Neuronal stem cell (in vitro differentiated cells): Measurements from ENCODE around the gene FNDC8.
"Not testable (repeated sequence)": the region's sequence is repeated elsewhere in the genome, so short reads cannot be mapped to it uniquely, and the experiment has no call there.

Experiments used
- DNase-seq: peaks from one replicate; pipeline ENCODE4 v3.0.0-alpha.2; 2013; ENCODE audit warnings: low spot score
- H2AFZ ChIP-seq: one replicate; pipeline ENCODE4 v1.6.1; 2013; ENCODE audit warnings: mild to moderate bottlenecking, low read length, inconsistent platforms
- H2AK5ac ChIP-seq: 2 replicates; pipeline ENCODE4 v1.6.1; 2013; ENCODE audit warnings: low read depth, mild to moderate bottlenecking, inconsistent platforms, low read length, moderate library complexity, mixed read lengths
- H2BK120ac ChIP-seq: 2 replicates; pipeline ENCODE4 v1.6.1; 2013; ENCODE audit warnings: low read depth, mild to moderate bottlenecking, inconsistent platforms, low read length, moderate library complexity, mixed read lengths
- H2BK12ac ChIP-seq: one replicate; pipeline ENCODE4 v1.6.1; 2013; ENCODE audit warnings: low read length, inconsistent platforms
- H2BK15ac ChIP-seq: 2 replicates; pipeline ENCODE4 v1.6.1; 2013; ENCODE audit warnings: mild to moderate bottlenecking, low read length, inconsistent platforms, mixed read lengths
- H2BK5ac ChIP-seq: one replicate; pipeline ENCODE4 v1.6.1; 2013; ENCODE audit warnings: inconsistent platforms, mild to moderate bottlenecking, low read length, moderate library complexity
- H3K14ac ChIP-seq: one replicate; pipeline ENCODE4 v1.6.1; 2013; ENCODE audit warnings: low read length, inconsistent platforms
- H3K18ac ChIP-seq: 2 replicates; pipeline ENCODE4 v1.6.1; 2013; ENCODE audit warnings: low read length, inconsistent platforms
- H3K23ac ChIP-seq: 2 replicates; pipeline ENCODE4 v1.6.1; 2013; ENCODE audit warnings: low read depth, mild to moderate bottlenecking, mixed read lengths, low read length, inconsistent platforms; ENCODE audit not compliant: poor library complexity
- H3K27ac ChIP-seq: replicated peaks from 3 replicates; pipeline ENCODE4 v1.5.1; 2013; ENCODE audit warnings: low read length, inconsistent platforms
- H3K27me3 ChIP-seq, 3 experiments: 2 replicates each; pipeline ENCODE4 v1.6.1; 2013; ENCODE audit warnings: low read length in 3 of 3, mild to moderate bottlenecking in 2 of 3, inconsistent platforms in 1 of 3, low read depth in 1 of 3, mixed read lengths in 1 of 3, moderate library complexity in 1 of 3; ENCODE audit not compliant: control insufficient read depth in 3 of 3, insufficient read depth in 3 of 3
- H3K36me3 ChIP-seq, 2 donors: replicated peaks in 1 of 2; 2 replicates each; pipeline ENCODE4 v1.6.1; 2013; ENCODE audit warnings: low read length in 2 of 2; ENCODE audit not compliant: control insufficient read depth in 2 of 2, insufficient read depth in 2 of 2
- H3K4ac ChIP-seq: 2 replicates; pipeline ENCODE4 v1.6.1; 2013; ENCODE audit warnings: inconsistent platforms, mild to moderate bottlenecking, low read length, moderate library complexity
- H3K4me1 ChIP-seq, 2 donors: 1 replicate in 1 of 2; 2 replicates in 1 of 2; pipeline ENCODE4 v1.6.1; 2013; ENCODE audit warnings: low read length in 2 of 2, low read depth in 1 of 2; ENCODE audit not compliant: control insufficient read depth in 2 of 2, insufficient read depth in 1 of 2
- H3K4me2 ChIP-seq: one replicate; pipeline ENCODE4 v1.6.1; 2013; ENCODE audit warnings: mild to moderate bottlenecking, low read length, inconsistent platforms; ENCODE audit not compliant: insufficient read depth, poor library complexity, severe bottlenecking
- H3K4me3 ChIP-seq, 2 donors: 2 replicates each; pipeline ENCODE4 v1.5.1; 2013; ENCODE audit warnings: low read length in 2 of 2, mild to moderate bottlenecking in 2 of 2, inconsistent platforms in 1 of 2, moderate library complexity in 1 of 2
- H3K79me1 ChIP-seq: one replicate; pipeline ENCODE4 v1.6.1; 2013; ENCODE audit warnings: low read depth, mild to moderate bottlenecking, inconsistent platforms, low read length, moderate library complexity
- H3K9ac ChIP-seq: one replicate; pipeline ENCODE4 v1.6.1; 2013; ENCODE audit warnings: mild to moderate bottlenecking, low read depth, low read length, inconsistent platforms; ENCODE audit not compliant: poor library complexity
- H3K9me3 ChIP-seq, 2 donors: replicated peaks in 1 of 2; 2 replicates each; pipeline versions ENCODE3 to v1.6.1; 2013; ENCODE audit warnings: low read length in 2 of 2, mild to moderate bottlenecking in 2 of 2, inconsistent platforms in 1 of 2, low read depth in 1 of 2, mixed read lengths in 1 of 2, moderate library complexity in 1 of 2; ENCODE audit not compliant: control insufficient read depth in 2 of 2, insufficient read depth in 1 of 2
- H4K8ac ChIP-seq: one replicate; pipeline ENCODE4 v1.6.1; 2013; ENCODE audit warnings: low read depth, mild to moderate bottlenecking, inconsistent platforms, low read length, moderate library complexity
- H4K91ac ChIP-seq: one replicate; pipeline ENCODE4 v1.6.1; 2013; ENCODE audit warnings: low read length, low read depth, mild to moderate bottlenecking, inconsistent platforms; ENCODE audit not compliant: poor library complexity
- WGBS, 2 donors: extraction: QIAGEN DNeasy Blood & Tissue Kit; methylation state at CpG; one replicate each; pipeline ENCODE4 v1.1.7; 2013; ENCODE audit warnings: missing lambda C conversion rate in 2 of 2, mixed read lengths in 1 of 2; ENCODE audit not compliant: insufficient read length in 2 of 2, insufficient replicate concordance in 1 of 2; ENCODE audit errors: extremely low coverage in 2 of 2; 5-methylcytosine and 5-hydroxymethylcytosine counted together

FNDC8 gene

GRCh38 chr17:35088881-35089585 is 32.4 kb upstream of the FNDC8 start:
- H3K9ac ChIP-seq = peak overlapping the region; percentile 91
- no peaks in the 10 kb centered on the region for H3K9me3 ChIP-seq
- no peak overlapping the region for H4K8ac ChIP-seq
- H2BK5ac ChIP-seq = no peak overlapping the region
- no CpG with 5 or more reads among the region's 80 CpGs for WGBS, 2 donors
- no peak overlapping the region for H4K91ac ChIP-seq
- no peak overlapping the region for H3K4ac ChIP-seq
- H3K4me1 ChIP-seq = peaks cover 5 to 10% of the 10 kb centered on the region in 2 donors
- peak overlapping the region; percentile 63 for H2BK120ac ChIP-seq
- no peaks in the 10 kb centered on the region for H3K79me1 ChIP-seq
- peak overlapping the region; percentile 52 for H3K23ac ChIP-seq
- H2BK15ac ChIP-seq = no peak overlapping the region
- peak overlapping the region; percentile 86 to 91 for H3K4me3 ChIP-seq
- peak overlapping the region; percentile 97 for H2AFZ ChIP-seq
- no peak overlapping the region for H3K27ac ChIP-seq
- peaks cover 0 to 10% (median 0%) of the 10 kb centered on the region in 3 experiments for H3K27me3 ChIP-seq
- peak overlapping the region; percentile 85 for H3K14ac ChIP-seq
- peak overlapping the region; percentile 89 for H3K18ac ChIP-seq
- DNase-seq = peak; percentile 84
- H2AK5ac ChIP-seq = no peak overlapping the region
- H3K36me3 ChIP-seq = no peaks in the 10 kb centered on the region
- peak overlapping the region; percentile 96 for H3K4me2 ChIP-seq
- H2BK12ac ChIP-seq = no peak overlapping the region

GRCh38 chr17:35089586-35090296 is 31.7 kb upstream of the FNDC8 start:
- H3K14ac ChIP-seq = no peak overlapping the region
- peaks cover 0 to 10% (median 0%) of the 10 kb centered on the region in 3 experiments for H3K27me3 ChIP-seq
- H3K4me2 ChIP-seq = peak overlapping the region; percentile 47
- peak overlapping the region; percentile 86 for H2AFZ ChIP-seq
- no CpG with 5 or more reads among the region's 22 CpGs for WGBS, 2 donors
- H3K79me1 ChIP-seq = no peaks in the 10 kb centered on the region
- peak overlapping the region; percentile 56 for H4K91ac ChIP-seq
- H3K9me3 ChIP-seq = no peaks in the 10 kb centered on the region
- peak overlapping the region; percentile 26 to 60 for H3K4me3 ChIP-seq
- H3K23ac ChIP-seq = no peak overlapping the region
- peaks cover 5 to 10% of the 10 kb centered on the region in 2 donors for H3K4me1 ChIP-seq
- H3K9ac ChIP-seq = peak overlapping the region; percentile 67
- no peak overlapping the region for H3K27ac ChIP-seq
- no peak overlapping the region for H2BK12ac ChIP-seq
- H3K4ac ChIP-seq = no peak overlapping the region
- no peak overlapping the region for H2BK5ac ChIP-seq
- no peaks in the 10 kb centered on the region for H3K36me3 ChIP-seq
- H2BK15ac ChIP-seq = no peak overlapping the region
- no peak overlapping the region for H4K8ac ChIP-seq
- H2BK120ac ChIP-seq = no peak overlapping the region
- peak overlapping the region; percentile 82 for H3K18ac ChIP-seq
- H2AK5ac ChIP-seq = no peak overlapping the region
- DNase-seq = no peak

GRCh38 chr17:35090707-35091106 is 30.7 kb upstream of the FNDC8 start:
- not testable (repeated sequence) for H3K9ac ChIP-seq, H3K9me3 ChIP-seq, H2AFZ ChIP-seq, H2AK5ac ChIP-seq, H3K4ac ChIP-seq, H4K91ac ChIP-seq, H3K23ac ChIP-seq, H3K4me3 ChIP-seq, H3K18ac ChIP-seq, H2BK120ac ChIP-seq, H4K8ac ChIP-seq, H2BK12ac ChIP-seq, H3K36me3 ChIP-seq, H3K4me1 ChIP-seq, H2BK15ac ChIP-seq, H3K79me1 ChIP-seq, H2BK5ac ChIP-seq, H3K14ac ChIP-seq, H3K27ac ChIP-seq, H3K4me2 ChIP-seq, DNase-seq
- no CpG with 5 or more reads among the region's 11 CpGs for WGBS, 2 donors
- peaks cover 0 to 10% (median 0%) of the 10 kb centered on the region in 3 experiments for H3K27me3 ChIP-seq

- Histone ChIP-seq H3K27ac (no peak overlapping the region), H2BK5ac (no peak overlapping the region), H2AK5ac (no peak overlapping the region), H2BK15ac (no peak overlapping the region), H2BK120ac (no peak overlapping the region), H3K79me1 (no peaks in the 10 kb centered on the region), H3K36me3 (peaks cover 12 to 19% of the 10 kb centered on the region in 2 donors), H3K4ac (no peak overlapping the region), H2BK12ac (no peak overlapping the region), H4K91ac (no peak overlapping the region), H3K4me2 (no peak overlapping the region), H3K9ac (no peak overlapping the region), H3K14ac (no peak overlapping the region), H3K27me3 (no peaks in the 10 kb centered on the region), H3K4me1 (no peaks in the 10 kb centered on the region), H2AFZ (no peak overlapping the region), H4K8ac (no peak overlapping the region), H3K23ac (no peak overlapping the region), H3K18ac (no peak overlapping the region), H3K9me3 (peaks cover 0 to 2% of the 10 kb centered on the region in 2 donors), H3K4me3 (no peak overlapping the region)
- no peak for DNase-seq
- WGBS, 2 donors = no CpG with 5 or more reads among the region's 2 CpGs
These were observed 26.5 kb upstream of the FNDC8 start for GRCh38 chr17:35094902-35095301.
